Fibroblast of villous mesenchyme (primary cell): ENCODE measurements around the gene G3BP1. TPM values are rescaled to one million over a fixed set of nuclear protein-coding genes. Genes with fewer than 3 reads are reported as not detected.
A peak's percentile ranks its signal among the peaks of the same experiment; 100 is the strongest.

Experiments used
- DNase-seq: peaks from one replicate; pipeline ENCODE4 v3.0.0-alpha.2; 2010; ENCODE audit warnings: low read depth
- H3K4me3 ChIP-seq: 2 replicates; pipeline ENCODE4 v1.5.1; 2011; ENCODE audit warnings: low read depth, mild to moderate bottlenecking, low read length
- CTCF ChIP-seq: IDR thresholded peaks from 2 replicates; pipeline ENCODE4 v1.5.1; 2012; ENCODE audit warnings: low read depth, mild to moderate bottlenecking, low read length; ENCODE audit not compliant: insufficient read depth
- total RNA-seq: library from RNA; depleted of rRNA; stranded (reverse); fragments of >200 nt; gene quantifications from 2 replicates; pipeline ENCODE4 v1.2.3, GENCODE V29; 2012

Gene G3BP1
- total RNA-seq, 1 donor: 244 TPM

GRCh38 chr5:151735646-151736045, 36.1 kb upstream of the G3BP1 start:
- TF ChIP-seq CTCF: no peak
- no peak for DNase-seq
- H3K4me3 ChIP-seq: no peak overlapping the region

DNA sequence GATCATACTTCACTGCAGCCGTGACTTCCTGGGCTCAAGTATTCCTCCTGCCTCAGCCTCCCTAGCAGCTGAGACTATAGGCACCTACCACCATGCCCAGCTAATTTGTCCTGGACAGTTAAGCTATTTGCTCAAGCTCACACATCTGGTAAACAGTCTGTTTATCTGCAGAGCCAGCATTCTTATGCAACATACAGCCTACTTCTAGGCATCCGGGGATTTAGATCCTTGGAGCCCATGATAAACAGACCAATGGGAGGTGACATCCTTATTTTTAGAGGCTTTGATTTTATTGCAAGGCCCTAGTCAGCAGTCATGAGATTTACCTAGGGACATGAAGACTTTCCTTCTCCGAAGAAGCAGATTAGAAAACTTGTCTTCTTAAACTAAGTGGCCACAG, 34.3 kb upstream of the G3BP1 start:
- no peak overlapping the region for H3K4me3 ChIP-seq
- peak; percentile 93 for DNase-seq
- no peak for TF ChIP-seq CTCF

DNA sequence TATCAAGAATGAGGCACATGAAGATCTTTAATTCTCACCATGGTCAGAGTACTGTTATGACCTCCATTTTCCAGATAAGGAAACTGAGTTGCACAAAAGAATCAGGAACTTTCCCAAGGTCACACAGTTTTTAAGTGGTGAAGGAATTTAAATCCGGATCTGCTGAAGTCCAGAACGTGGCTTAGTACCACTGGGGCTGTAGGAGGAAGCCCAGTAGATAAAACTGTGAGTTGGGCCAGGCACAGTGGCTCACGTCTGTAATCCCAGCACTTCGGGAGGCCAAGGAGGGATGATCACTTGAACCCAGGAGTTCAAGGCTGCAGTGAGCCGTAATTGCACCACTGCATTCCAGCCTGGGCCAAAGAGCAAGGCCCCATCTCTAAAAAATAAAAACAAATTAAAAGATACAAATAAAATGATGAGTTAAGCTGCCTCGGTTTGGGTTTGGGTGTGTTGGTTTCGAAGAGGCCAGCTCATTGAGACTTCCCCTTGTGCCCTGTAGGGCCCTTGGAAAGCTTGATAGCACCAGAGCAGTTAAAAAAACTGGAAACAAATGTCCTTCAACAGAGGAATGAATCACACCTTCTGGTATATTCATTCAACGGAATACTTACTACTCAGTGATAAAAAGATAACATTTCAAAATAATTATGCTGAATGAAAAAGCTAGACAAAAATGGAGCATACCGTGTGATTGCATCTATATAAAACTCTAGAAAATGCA, 33.5 kb upstream of the G3BP1 start:
- H3K4me3 ChIP-seq: no peak overlapping the region
- no peak for TF ChIP-seq CTCF
- peak; percentile 45 for DNase-seq

- peak; percentile 39 for DNase-seq
- H3K4me3 ChIP-seq: no peak overlapping the region
Observed at GRCh38 chr5:151739395-151739794, 32.4 kb upstream of the G3BP1 start.

DNA sequence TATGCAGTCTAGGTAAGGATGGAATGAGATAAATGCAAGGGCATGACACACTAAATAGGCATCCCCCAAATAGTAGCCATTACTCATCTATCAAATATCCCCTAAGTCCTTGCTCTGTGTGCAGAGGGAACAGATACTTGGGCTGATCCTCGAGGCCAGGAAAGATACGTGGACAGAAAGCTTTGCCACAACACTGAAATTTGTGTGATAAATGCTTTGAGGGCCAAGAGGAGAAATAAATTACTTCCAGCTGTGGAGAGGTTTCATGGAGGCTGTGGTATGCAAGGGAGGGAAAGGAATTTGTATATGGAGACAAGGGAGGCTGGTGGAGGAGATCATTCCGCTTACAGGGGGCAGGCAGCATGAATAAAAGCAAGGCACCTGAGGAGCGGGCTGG, 31.8 kb upstream of the G3BP1 start:
- peak; percentile 93 for DNase-seq
- no peak for TF ChIP-seq CTCF
- H3K4me3 ChIP-seq: peak overlapping the region; percentile 24

More at GRCh38 chr5:151739395-151739794, 32.4 kb upstream of the G3BP1 start:
- TF ChIP-seq CTCF: no peak

- peak; percentile 80 for TF ChIP-seq CTCF
- H3K4me3 ChIP-seq: peak overlapping the region; percentile 24
- peak; percentile 96 for DNase-seq
Observed at GRCh38 chr5:151740336-151740942, 31.3 kb upstream of the G3BP1 start.
